ENCODE results near the gene ECE2.

- TF ChIP-seq MYC (IDR thresholded peaks at IDR 0.05; ENCODE audit: insufficient read depth, insufficient read length, insufficient replicate concordance, low read length, severe bottlenecking), result no peak
- no peak for TF ChIP-seq TAF1 (IDR thresholded peaks at IDR 0.05; ENCODE audit: borderline replicate concordance, low read depth, low read length)
These were observed 42.5 kb upstream of the ECE2 start for GRCh38 chr3:184233127-184233843.
